Hematopoietic multipotent progenitor cell treated with erythropoietin and hydrocortisone succinate and interleukin-3 and kit ligand, for 4 days (in vitro differentiated cells): ENCODE measurements around the gene CAPN13.

Source experiments
- DNase-seq: peaks from one replicate; pipeline ENCODE4 v3.0.0-alpha.2; 2015

Gene CAPN13

DNA sequence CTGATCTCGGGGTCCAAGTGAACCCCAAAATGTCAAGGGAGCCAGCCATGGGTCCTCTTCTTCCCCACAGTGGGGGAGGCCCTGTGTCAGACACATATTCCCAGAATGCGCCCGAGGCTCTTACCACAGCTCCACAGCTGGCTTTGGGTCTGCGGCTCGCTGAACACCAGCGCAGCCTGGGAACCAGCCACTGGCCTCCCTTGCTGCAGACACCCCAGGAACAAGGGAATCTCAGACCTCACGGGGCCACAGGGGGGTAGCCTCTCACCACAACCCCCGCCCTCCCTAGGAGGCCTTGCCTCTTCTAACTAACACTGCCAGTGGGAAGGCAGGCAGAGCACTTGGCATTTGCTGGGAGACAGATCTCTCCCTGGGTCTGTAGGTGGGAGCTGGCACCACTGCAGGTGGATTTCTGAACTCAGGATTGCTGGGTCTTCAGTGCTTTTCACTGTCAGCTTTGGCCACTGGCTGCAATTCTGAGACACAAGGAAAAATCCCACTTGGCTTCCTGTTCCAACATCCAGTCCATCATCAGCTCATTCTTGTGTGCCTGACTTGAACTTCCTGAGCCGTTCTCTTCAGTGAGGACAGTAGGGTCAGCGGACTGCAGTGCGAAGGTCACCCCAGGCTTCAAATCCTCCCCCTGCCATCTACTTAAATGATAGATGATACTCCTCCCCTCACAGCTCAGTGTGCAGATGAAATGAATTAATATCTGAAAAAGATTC is 128.7 kb downstream of the CAPN13 start:
- no peak for DNase-seq

DNA sequence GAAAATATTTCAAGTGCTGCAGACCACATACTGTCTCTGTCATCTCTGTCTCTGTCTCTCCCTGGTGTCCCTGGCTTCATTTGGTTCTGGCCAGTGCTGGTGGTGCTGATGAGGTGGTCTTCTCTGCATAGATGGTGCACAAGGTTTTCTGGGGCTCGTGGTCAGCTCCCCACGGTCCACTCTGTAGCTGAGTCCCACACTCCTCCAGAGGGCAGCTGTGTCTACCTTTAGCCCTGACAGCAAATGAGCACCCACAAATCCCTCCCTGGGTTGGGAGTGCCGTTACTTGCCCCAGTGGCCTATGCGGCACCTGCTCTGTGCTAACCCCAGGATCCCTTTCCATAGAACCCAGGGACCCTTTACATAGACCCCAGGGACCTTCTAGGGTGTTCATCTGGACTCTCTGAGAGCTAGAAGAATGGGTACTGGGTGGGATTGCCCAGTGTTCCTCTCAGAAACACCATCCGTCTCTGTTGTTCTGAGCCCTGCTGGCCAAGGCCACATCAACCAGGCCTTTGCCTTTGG is 129.3 kb downstream of the CAPN13 start:
- no peak for DNase-seq

DNA sequence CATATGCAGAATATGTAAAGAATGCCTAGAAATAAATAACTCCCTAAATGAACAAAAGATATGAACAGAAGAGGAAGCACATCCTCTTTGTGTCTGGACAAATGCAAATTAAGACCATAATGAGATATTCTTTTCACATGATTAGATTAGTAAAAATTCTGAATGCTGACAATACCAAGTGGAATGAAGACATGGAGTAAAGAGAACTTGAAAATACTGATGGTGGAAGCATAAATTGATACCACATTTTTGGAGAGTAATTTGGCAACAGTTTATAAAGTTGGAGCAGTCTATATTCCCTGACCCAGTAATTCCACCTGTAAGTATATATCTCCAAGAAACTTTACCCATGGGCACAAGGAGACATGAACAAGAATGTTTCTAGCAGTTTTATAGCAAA is 130.0 kb downstream of the CAPN13 start:
- no peak for DNase-seq

DNA sequence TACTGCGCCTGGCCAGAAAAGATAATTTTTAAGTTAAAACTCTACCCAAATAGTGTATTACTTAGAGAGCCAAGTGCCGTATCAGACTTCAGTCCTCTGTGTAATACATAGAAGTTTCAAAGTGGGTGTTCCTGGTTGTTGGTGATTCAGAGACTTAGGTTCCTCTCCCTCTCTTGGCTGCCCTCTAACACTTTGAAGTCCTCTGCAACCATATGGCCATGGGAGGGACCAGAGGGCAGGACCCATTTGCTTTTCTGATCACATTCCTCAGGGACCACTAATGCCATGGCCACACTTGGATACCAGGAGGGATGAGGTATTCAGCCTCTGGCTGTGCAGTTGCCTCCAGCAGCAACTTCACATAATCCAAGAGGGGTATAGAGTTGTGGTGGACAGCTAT is 131.5 kb downstream of the CAPN13 start:
- no peak for DNase-seq

DNA sequence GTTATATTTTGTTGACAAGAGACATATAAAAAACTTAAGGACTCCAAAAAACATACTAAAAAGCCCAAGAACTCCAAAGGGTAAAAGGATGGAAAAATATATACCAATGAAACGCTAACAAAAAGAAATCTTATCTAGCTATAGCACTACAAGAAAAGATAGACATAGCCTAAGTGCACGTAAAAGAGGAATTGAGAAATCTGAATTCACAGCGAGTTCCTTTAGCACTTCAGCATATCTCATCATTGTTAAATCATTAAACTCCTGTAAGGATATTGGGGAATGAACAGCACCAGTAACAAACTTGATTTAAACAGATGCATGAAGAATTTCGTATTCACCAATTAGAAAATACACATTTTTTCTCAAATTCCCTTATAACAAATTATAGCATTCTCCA is 134.1 kb downstream of the CAPN13 start:
- no peak for DNase-seq
